VCaP (cell line): Measurements from ENCODE around the gene NME7.

Experiments
- H3K27ac ChIP-seq: fragments of 450-650 bp; 2 replicates; pipeline ENCODE4 v1.5.1; 2017
- TF ChIP-seq, protein P1 (sequence below): fragments of 450-650 bp; conservative IDR thresholded peaks from 2 replicates; pipeline ENCODE4 v1.5.1; 2017; ENCODE audit warnings: mild to moderate bottlenecking, moderate library complexity

The NME7 gene

DNA sequence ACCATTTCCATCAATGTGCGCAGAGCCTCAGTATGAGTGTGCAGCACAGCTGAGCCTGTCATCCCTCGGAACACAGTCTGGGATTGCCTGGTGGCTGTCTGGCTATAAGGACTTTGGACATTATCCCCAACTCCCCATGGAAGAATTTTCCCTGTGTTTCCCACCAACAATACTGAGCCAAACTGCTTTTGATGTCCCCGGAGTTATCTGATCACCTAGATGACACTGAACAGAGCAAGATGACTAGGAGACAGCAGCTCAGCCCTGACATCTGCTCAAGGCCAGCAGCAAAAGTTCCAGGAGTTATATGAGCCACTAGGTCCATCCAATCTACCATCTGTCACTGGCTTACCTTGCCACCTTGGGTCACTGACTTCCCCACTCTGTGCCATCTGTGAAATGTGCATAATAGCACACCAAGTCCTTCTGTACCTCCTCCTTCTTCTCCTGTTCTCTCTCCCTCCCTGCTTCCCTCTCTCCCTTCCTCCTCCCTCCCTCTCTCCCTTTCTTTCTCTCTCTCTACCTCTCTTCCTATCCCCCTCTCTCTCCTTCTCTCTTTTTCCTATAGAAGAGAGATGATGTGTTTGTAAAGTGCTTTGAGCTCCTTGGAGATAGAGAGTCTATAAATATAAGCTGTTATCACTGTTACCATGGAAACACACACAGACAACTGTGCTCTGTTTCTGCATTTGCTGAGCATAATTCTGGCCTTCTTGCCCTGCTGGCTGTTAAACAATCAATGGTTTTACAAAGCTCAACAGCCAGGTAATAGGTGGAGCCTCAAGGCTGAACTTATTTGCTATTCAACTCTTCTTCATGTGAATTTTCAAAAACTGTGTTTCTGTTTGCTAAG lies 280.8 kb downstream of the NME7 start:
- no peak overlapping the region for H3K27ac ChIP-seq
- TF ChIP-seq, protein P1, sequence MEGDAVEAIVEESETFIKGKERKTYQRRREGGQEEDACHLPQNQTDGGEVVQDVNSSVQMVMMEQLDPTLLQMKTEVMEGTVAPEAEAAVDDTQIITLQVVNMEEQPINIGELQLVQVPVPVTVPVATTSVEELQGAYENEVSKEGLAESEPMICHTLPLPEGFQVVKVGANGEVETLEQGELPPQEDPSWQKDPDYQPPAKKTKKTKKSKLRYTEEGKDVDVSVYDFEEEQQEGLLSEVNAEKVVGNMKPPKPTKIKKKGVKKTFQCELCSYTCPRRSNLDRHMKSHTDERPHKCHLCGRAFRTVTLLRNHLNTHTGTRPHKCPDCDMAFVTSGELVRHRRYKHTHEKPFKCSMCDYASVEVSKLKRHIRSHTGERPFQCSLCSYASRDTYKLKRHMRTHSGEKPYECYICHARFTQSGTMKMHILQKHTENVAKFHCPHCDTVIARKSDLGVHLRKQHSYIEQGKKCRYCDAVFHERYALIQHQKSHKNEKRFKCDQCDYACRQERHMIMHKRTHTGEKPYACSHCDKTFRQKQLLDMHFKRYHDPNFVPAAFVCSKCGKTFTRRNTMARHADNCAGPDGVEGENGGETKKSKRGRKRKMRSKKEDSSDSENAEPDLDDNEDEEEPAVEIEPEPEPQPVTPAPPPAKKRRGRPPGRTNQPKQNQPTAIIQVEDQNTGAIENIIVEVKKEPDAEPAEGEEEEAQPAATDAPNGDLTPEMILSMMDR = no peak

DNA sequence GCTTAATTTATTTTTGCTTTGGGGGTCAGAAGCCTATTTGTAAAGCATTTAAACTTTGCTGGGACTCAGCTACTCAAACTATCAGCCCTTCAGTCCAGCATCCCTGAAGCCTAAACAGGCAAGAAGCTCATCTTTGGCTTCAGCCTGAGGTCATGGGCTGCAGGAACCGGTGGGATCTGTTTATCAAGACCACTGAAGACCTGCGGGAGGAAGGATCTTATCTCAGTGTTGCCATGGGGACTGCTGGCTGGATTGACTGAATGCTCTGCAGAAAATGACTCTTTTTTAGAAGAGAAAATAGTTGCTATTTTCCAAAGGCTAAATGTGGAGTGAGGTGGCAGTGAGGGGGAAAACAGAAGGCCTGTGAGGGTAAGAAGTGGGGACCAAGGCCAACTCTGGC lies 281.7 kb downstream of the NME7 start:
- TF ChIP-seq, protein P1 = no peak
- no peak overlapping the region for H3K27ac ChIP-seq
